Activated CD8-positive, alpha-beta memory T cell treated with anti-CD3 and anti-CD28 coated beads for 4 hours (primary cell): ENCODE data around the gene MRPL36.

Source experiments
- DNase-seq, 2 donors: peaks; one replicate each; pipeline ENCODE4 v3.0.0-alpha.2; 2020; ENCODE audit warnings: low read depth in 2 of 2

MRPL36 gene

DNA sequence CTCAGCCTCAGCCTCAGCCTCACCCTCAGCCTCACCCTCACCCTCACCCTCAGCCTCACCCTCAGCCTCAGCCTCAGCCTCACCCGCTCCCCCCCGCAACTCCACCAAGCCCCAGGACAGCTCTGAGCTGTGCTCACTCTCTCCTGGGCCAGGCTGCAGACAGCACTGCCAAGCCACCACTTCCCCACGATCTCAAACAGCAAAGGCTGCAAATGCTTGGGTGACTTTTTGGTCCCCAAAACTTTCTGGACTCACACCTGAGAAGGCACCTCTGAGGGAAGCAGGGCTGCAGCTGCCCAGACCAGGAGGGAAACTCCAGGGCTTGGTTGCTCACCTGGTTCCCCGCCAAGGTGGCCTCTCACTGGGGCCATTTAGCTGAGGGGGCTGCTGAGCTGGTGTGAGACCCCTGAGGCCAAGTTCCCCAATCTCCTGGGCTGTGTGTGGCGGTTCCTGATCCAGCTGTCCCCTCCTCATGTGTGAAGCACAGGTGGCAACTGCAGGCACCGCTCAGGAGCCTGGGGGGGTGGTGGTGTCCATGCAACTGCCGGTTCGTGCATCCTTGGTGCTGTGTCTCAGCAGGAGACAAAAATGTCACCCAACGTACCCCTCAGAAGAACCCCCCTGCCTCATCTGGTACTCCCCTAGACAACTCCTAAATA is 17.8 kb downstream of the MRPL36 start:
- DNase-seq = no peak

DNA sequence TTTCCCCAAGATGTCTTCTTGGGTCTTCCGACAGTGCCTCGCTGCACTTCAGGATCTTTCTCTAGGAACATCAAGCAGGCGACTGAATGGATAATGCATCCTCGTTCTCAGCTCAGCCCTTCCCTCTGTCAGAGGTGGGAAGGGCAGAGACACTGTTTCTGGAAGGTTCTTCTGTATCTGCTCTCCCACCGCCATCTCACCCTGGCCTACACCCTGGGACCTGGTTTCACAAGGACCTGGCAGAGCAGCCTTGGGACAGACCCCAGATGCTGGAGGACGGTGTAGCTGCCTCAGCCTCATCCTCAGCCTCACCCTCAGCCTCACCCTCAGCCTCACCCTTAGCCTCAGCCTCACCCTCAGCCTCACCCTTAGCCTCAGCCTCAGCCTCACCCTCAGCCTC is 18.5 kb downstream of the MRPL36 start:
- no peak for DNase-seq

DNA sequence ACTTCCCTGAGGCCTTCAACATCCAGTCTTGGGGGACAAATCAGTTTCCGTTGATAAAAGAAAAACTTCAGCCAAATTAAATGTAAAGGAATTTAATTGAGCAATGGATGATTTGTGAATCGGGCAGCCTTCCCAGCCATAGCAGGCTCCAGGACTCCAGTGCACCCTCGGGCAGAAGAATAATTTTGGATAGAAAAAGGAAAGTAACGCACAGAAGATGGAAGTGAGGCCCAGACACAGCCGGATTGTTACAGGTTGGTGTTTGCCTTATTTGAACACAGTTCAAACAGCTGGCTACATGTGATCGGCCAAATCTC is 19.1 kb downstream of the MRPL36 start:
- no peak for DNase-seq

DNA sequence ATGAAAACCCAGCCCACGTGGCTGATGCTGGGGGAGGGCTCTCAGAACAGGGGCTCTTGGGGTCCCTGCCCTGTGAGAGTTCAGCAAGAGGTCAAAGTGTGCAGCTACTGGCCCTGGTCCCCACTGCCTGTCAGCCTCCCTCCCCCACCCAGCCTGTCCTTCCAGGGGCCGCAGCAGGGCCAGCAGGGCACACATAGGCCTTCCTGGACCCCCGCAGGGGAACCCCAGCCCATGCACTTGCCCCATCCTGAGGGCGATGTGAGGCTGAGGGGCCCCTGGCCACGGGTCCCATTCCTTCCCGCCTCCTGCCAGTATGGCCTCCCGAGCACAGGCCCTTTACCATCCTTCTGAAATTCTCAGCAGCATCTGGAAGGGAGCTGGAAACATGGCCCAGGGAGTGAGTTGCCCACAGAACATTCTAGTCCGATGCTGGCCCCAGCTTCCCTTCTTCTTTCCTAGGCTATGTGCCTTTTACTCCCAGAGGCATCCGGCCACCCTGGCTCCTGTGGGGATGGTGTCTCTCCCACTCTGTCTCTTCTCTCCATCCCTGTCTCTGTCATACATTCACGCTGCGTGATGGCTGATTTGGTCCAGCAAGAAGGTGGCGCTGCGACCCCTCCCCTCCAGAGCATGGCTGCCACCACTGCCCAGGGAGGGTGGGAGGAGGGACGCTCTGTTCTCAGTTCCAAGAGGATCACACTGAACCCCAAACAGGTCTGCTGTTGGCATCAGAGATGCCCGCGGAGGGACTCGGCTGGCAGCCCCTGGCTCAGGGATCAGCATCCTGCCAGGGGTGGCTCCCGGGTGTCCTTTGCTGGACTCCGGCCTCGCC is 19.6 kb downstream of the MRPL36 start:
- no peak for DNase-seq

DNA sequence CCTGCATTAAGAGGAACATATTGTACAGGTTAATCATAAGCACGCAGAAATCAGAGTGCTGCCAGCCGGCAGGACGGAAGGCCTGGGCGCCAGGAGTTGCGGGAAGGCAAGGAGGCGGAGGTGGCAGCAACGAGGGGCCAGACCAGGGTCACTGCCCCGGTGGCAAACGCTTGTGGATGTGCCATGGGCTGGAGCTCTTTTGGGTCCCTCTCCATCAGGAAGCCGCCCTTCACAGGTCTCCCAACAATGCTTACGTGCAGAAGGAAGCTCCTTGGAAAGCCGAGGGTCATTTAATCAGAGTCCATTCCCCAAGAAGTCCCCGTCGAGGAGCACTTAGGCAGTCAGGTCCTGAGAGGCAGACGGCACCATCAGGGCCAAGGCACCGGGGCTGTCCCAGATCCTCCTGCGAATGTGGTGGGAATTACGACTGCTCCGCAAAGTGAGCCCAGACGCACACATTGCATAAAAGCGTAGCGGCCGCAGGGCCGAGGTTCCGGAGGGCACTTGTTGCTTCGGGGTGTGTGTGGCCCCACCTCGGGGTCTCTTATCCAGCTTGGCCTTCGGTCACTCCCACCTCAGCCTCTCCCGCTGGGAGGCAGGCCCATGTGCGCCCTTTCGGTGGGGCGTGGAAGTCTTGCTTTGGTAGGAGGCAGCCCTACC is 20.5 kb downstream of the MRPL36 start:
- no peak for DNase-seq

DNA sequence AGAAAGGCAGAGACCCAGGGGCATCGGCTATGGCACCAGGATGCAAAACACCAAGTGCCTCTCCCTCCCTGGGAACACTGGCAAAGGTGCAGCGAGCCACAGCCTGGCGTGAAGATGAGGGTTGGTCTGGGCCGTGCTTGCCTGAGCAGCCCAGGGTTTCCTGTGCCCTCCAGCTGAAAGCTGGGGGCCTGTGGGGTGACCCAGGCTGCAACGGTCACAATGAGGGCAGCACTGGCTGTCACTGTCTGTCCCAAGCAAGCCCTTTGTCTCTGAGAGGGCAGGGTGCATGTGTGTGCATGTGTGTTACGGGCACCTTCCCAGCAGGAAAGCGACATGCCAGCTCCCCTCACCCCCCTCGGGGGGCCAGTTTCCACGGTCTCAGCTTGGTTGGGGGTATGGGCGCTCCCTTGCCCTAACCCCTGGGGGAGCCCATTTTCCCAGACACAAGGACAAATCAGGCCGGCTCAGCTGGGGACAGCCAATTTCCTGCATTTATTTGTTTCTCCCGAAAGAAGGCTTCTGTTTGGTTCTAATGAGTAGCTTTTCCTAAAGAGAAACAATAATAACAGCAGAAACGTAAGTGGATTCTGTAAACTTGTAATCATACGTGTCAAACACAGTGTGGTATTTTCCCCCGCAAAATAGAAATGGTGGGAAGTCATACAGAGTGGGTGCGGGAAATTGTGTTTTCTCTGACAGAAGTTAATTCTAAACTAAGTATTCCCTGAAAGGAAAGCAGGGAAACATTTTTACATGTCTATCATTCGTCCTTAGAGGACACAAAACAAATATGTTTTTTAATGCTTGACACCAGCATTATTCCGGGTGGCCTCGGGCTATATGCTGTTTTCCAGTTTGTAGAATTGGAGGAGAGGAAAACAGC is 21.3 kb downstream of the MRPL36 start:
- DNase-seq = no peak

DNA sequence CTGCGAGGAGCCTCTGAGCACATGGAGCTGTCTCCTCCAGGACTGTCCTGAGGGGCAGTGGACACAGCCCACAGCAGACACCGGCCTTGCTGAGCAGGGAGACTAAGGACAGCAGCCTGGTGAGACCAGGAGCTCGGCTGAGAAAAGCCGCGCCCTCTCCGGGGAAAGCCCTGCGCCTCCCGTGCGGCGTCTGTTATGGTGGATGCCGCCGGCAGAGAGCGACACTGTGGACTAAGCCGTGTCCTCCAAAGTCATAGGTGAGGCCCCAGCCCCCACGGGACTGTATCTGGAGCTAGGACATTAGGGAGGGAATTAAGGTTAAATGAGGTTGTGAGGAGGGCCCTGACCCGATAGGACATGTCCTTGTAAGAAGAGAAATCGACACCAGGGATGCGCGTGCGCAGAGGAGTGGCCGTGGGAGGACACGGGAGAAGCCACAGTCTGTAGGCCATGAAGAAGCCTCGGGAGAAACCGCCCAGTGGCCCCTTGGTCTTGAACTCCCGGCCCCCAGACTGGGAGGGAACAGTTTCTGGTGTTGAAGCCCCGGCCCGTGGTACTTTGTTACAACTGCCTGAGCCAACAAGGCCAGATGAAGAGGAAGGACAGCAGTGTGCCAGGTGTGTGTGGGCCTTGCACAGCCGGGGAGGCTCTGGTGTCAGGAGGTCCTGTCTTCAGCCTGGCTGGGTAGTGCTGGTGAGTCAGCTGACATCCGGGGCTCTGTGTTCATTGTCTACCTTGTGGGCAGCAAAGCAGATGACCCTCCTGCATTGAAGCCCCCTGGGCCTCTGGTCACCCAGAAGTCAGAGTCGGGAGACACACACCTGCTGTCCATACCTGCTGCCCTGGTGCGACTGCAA is 22.1 kb downstream of the MRPL36 start:
- DNase-seq = no peak

DNA sequence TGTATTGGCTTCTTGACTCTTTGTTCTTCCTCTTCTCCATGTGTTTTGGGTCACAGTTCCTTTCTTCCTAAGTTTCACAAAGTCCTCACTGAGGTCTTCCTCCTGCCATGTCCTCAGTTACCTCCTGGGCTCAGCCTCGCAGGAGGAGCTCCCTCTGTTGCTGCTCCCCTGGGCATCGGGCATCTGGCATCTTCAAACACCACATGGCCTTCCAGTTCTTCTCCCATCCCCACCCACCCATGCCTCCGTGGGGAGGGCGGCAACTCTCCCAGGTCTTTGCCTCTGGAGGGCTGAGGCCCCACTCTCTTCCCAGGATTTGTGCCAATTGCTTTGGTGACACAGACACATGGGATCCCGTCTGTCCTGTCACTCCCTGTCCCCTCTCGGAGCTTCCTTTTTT is 22.8 kb downstream of the MRPL36 start:
- no peak for DNase-seq

DNA sequence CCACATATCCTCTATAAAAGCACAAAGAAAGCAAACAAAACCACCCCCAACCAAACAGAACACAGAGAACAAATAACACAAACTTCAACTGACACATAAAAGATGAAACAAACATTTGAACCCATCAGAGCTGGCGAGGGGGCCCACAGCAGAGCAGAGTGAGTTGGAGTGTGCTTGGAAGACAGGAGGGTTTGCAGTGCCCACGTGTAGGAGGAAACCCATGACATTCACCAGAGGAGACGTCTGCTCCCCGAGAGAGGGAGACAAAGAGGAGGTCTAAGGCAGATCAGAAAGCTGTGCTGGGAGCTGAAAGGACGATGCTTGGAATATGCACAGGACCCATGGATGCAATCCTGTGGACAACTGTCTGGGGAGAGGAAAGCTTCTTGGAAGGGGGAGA is 27.0 kb downstream of the MRPL36 start:
- DNase-seq = no peak

DNA sequence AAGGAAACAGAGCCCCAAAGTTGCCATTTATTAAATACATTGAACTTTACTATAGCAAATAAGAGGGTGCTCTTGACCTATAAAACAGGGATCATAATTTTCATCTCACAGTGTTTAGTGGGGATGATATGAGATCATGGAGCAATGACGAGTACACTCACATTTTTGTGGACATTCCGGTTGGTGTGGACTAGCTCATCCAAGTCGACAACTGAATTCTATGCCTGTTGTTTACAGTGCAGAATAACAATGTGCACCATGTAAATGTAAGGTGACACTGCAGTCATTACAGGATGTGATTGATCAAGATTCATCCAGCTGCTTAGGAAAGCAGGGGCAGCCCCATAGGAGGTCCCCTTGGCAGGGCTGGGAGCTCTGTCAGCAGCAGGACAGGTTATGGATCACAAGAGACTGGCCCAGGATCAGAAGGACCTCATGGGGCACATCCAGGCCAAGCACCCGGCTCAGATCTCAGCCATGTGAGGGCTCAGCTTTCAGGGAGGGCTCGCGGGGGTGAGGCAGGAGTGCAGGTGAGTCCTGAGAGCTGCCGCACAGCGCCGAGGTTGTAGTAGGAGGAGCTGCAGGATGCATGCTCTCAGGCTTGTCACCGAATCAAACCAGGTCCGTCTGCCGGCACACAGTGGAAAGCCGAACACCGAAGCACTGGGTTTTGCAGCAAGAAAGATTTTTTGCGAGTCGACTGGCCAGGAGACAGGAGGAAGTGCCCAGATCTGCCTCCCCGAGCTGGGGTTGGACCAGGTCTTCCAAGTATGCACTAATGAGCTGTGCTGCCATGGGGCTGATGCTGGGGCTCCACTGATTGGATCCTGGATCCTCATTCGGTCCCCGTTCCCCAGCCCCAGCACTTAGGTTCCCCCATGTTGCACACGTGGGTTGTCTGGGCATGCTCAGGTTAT is 28.2 kb downstream of the MRPL36 start:
- DNase-seq = no peak

DNA sequence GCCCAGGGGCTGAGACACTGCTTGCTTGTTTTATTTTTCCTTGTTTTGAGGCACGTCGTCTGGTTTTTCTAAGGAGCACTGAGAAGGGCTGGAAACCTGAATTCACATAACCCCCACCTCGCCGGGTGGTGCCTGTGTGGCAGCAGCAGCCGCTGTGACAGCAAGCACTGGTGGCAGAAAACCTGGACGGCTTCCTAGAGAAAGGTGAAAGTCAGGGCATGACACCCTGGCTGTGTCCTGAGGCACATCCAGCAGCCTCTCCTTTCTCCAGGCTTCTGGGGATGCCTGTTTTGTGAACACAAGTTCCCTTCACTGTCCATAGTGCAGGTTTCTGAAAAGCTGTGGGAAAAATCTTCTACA is 29.2 kb downstream of the MRPL36 start:
- no peak for DNase-seq

DNA sequence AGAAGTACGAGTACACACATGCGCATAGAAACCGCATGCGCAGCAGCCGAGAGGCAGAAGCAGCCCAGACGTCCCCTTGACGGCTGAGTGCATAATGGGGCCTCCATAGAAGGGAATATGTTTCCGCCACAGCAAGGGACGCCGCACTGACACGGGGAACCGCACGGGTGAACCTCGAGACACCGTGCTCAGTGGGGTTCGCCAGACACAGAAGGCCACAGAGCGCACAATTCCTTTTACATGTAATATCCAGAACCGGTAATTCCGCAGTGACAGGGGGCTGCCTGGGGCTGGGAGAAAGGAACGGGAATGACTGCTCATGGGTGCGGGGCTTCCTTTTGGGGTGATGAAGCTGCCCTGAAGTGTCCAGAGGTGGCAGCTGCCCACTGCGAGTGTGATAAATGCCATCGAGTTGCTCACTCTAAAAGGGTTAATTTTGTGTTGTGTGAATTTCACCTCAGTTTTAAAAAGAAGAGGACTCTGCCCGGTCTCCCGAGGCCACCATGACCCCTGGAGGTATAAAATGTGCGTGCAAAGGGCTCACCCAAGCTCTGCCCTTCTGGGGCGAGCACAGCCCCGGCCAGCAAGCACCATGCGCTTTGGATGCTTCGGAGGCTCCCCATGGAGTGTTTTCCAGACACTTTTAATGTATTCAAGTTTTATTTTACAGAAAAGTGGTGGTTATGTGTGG is 29.7 kb downstream of the MRPL36 start:
- no peak for DNase-seq

DNA sequence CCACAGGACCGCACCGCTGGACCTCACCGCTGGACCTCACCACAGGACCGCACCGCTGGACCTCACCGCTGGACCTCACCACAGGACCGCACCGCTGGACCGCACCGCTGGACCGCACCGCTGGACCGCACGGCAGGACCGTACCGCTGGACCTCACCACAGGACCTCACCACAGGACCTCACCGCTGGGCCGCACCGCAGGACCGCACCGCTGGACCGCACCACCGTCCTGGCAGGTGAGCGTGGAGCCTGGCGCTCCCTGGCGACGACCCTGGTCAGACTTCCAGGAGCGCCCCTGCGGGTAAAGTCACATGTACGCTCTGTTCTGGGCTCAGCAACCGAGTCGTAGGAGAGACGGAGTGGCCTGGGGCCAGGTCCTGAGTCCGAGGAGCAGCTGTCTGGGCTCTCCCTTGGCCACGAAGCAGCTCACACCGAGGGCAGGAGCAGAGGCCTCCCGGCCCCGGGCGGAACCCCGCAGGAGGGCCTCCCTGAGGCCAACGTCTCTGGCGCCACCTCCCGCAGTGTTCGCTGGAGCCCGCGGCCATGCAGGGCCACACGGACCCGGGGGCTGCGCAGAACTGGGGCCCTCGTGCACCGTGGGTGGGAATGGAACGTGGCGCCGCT is 30.5 kb downstream of the MRPL36 start:
- DNase-seq = no peak

DNA sequence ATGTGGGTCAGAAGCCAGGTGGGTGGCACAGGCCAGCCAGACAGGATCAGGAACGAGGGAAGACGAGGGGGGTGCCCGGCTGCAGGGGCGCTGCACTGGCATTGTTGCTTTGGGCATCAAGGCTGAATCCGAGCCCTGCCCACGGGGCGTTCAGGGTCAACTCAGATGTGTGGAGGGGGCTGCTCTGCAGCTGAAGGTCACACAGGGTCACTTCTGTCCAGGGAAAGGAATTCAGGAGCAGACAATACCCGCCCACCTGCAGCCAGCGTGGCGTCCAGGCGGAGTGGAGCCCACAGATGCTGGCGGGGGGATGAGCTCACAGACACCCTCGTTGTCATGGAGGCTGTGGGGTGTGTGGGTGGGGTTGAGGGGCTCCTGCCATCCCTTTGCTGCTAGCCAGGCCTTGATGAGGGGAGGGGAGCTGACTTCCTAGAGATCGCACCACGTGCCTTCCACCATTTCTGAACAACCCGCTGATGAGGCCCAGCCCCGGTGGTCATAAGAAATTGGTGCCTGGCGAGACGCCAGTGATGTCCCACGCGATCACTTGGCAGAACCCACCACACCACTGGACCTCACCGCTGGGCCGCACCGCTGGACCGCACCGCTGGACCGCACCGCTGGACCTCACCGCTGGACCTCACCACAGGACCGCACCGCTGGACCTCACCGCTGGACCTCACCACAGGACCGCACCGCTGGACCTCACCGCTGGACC is 31.2 kb downstream of the MRPL36 start:
- no peak for DNase-seq

DNA sequence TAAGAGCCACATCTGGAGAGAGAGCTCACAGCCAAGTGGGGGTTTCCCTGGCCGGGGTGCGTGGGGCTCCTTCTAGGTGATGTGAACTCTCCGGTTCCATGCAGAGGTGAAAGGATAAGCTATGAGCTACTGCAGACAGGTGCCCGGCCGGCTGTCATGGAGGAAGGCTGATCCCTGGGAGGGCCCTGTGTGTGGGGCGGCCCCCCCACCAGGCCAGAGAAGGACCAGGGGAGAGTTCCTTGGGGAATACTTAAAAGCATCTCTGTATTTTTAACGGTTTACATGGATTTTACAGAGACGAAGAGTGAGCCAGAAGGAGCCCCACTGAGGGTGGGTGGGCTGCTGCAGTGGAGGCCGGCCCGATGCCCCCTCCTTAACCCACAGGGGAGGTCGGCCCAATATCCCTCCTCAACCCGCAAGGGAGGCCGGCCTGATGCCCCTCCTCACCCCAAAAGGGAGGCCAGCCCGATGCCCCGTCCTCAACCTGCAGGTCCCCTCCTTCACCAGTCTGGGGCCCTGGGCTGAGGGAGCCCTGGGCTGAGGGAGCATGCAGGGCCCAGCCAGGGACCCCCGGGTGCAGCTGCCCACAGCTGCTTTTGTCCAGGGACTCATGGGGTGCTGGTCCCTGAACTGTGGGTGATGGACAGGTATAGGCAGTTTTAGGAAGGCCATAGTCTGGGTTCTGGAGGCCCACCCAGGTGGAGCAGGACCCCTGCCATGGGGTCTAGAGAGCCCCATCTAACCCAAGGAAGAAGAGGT is 31.9 kb downstream of the MRPL36 start:
- DNase-seq = no peak

DNA sequence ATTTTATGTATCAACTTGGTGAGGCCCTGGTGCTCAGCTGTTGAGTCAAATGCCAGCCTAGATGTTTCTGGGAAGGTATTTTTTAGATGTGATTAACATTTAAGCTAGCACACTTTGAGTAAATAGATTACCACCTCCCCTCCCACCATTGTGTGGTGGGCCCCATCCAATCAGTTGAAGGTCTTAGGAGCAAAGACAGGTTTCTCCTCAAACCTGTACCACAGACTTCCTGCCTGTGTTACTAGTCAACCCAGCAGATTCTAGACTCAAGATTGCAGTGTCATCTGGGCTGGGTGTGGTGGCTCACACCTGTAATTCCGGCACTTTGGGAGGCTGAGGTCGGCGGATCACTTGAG is 33.8 kb downstream of the MRPL36 start:
- DNase-seq = no peak

DNA sequence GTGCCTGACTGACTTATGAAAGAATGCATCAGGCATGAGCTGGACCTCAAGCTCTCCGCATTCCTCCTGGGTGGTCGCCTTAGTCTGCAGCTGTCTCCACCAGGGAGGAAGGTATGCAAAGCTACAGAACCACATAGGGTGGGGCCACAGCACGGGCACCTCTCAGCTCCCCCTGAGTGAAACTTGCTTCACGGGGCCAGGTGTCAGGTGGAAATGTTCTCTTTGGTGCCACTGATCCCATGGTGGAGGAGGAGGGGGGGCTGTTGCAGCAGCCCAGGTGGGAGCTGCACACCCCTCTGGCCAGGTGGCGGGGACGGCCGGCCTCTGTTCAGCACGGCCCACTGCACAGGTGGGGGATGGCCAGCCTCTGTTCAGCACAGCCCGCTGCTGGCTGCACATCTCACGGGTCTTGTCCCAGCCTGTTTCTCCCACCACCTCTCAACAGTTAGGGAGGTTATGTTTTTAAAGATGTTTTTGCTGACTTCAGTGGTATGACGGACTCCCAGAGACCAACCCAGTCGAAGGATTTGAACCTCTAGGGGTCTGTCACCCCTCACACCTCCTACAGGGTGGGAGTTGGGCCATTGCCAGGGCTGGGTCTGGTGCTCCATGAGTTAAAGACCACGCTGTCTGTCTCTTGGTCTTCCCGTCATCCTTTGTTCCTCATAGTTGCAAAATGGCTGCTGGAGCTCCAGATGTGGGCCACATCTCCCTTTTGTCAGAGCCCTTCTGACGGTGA is 34.3 kb downstream of the MRPL36 start:
- DNase-seq = no peak
